GM21526 (cell line): Measurements from ENCODE around the gene FCN3.

ENCODE experiments used
- ATAC-seq: cut with Tn5 transposase; IDR thresholded peaks from one replicate; pipeline ENCODE4 v1.9.1; 2021; ENCODE audit warnings: moderate library complexity; ENCODE audit not compliant: unreplicated experiment, low FRiP score

The FCN3 gene

GRCh38 chr1:27361044-27361402, 13.6 kb downstream of the FCN3 start:
- ATAC-seq, result no peak

- ATAC-seq, result no peak
Observed at GRCh38 chr1:27360159-27361043, 14.2 kb downstream of the FCN3 start.

- ATAC-seq, result no peak
Observed at GRCh38 chr1:27359822-27360158, 14.8 kb downstream of the FCN3 start.

- no peak for ATAC-seq
Observed at GRCh38 chr1:27358928-27359313, 15.7 kb downstream of the FCN3 start.

GRCh38 chr1:27358038-27358927, 16.3 kb downstream of the FCN3 start:
- no peak for ATAC-seq

GRCh38 chr1:27357281-27358037, 17.2 kb downstream of the FCN3 start:
- ATAC-seq, result no peak

GRCh38 chr1:27356619-27357280, 17.9 kb downstream of the FCN3 start:
- ATAC-seq, result no peak

GRCh38 chr1:27356277-27356618, 18.4 kb downstream of the FCN3 start:
- no peak for ATAC-seq

- ATAC-seq, result no peak
Observed at GRCh38 chr1:27355683-27356082, 18.9 kb downstream of the FCN3 start.

GRCh38 chr1:27353629-27354028, 21.0 kb downstream of the FCN3 start:
- ATAC-seq, result no peak

- no peak for ATAC-seq
Observed at GRCh38 chr1:27353166-27353565, 21.5 kb downstream of the FCN3 start.

- ATAC-seq, result no peak
Observed at GRCh38 chr1:27351541-27352107, 23.0 kb downstream of the FCN3 start.

GRCh38 chr1:27350663-27351540, 23.7 kb downstream of the FCN3 start:
- ATAC-seq, result no peak

- ATAC-seq, result no peak
Observed at GRCh38 chr1:27349784-27350662, 24.6 kb downstream of the FCN3 start.

GRCh38 chr1:27348861-27349783, 25.5 kb downstream of the FCN3 start:
- ATAC-seq, result no peak

- no peak for ATAC-seq
Observed at GRCh38 chr1:27346991-27347624, 27.5 kb downstream of the FCN3 start.

- no peak for ATAC-seq
Observed at GRCh38 chr1:27346357-27346756, 28.3 kb downstream of the FCN3 start.
